DOHH2 (cell line): ENCODE results near the gene CBLN2.

Experiments used
- H3F3A ChIP-seq: fragments of 200-600 bp; sonication (generic), shearing (Covaris generic); 2 replicates; pipeline ENCODE4 v1.6.0; 2016; ENCODE audit warnings: antibody characterized with exemption, mild to moderate bottlenecking; ENCODE audit not compliant: control insufficient read depth, insufficient read depth
- H3K27ac ChIP-seq: fragments of 200-600 bp; sonication (generic); 2 replicates; pipeline ENCODE4 v1.5.1; 2014; ENCODE audit warnings: low read depth, mild to moderate bottlenecking, low read length, moderate library complexity
- H3K27me3 ChIP-seq: fragments of 200-600 bp; sonication (generic); 2 replicates; pipeline ENCODE4 v1.6.1; 2014; ENCODE audit warnings: mild to moderate bottlenecking, low read length, mixed read lengths; ENCODE audit not compliant: control insufficient read depth
- H3K36me3 ChIP-seq: fragments of 200-600 bp; sonication (generic); 2 replicates; pipeline ENCODE4 v1.6.1; 2014; ENCODE audit warnings: mild to moderate bottlenecking, low read length, moderate library complexity, mixed read lengths; ENCODE audit not compliant: control insufficient read depth
- H3K4me1 ChIP-seq: fragments of 200-600 bp; sonication (generic); 2 replicates; pipeline ENCODE4 v1.6.1; 2014; ENCODE audit warnings: mild to moderate bottlenecking, low read length, mixed read lengths; ENCODE audit not compliant: control insufficient read depth
- H3K4me2 ChIP-seq: fragments of 200-600 bp; sonication (generic); 2 replicates; pipeline ENCODE4 v1.6.0; 2014; ENCODE audit warnings: mild to moderate bottlenecking, low read length, moderate library complexity
- H3K4me3 ChIP-seq: fragments of 200-600 bp; sonication (generic); 2 replicates; pipeline ENCODE4 v1.5.1; 2014; ENCODE audit warnings: mild to moderate bottlenecking, low read length, mixed read lengths
- H3K79me2 ChIP-seq: fragments of 200-600 bp; sonication (generic); 2 replicates; pipeline ENCODE4 v1.6.1; 2014; ENCODE audit warnings: mild to moderate bottlenecking, low read length, mixed read lengths; ENCODE audit not compliant: control insufficient read depth
- H3K9me2 ChIP-seq: fragments of 200-600 bp; sonication (generic); replicated peaks from 2 replicates; pipeline ENCODE4 v1.6.1; 2014; ENCODE audit warnings: mild to moderate bottlenecking, low read length, mixed read lengths; ENCODE audit not compliant: control insufficient read depth
- H3K9me3 ChIP-seq: fragments of 200-600 bp; sonication (generic); 2 replicates; pipeline ENCODE4 v1.6.1; 2014; ENCODE audit warnings: antibody characterized with exemption, low read length, mixed read lengths; ENCODE audit not compliant: control insufficient read depth, insufficient read depth
- H4K20me1 ChIP-seq: fragments of 200-600 bp; sonication (generic); 2 replicates; pipeline ENCODE4 v1.6.0; 2014; ENCODE audit warnings: low read depth, mild to moderate bottlenecking, antibody characterized with exemption, low read length, moderate library complexity; ENCODE audit not compliant: control insufficient read depth, insufficient read depth
- CTCF ChIP-seq: fragments of 200-600 bp; sonication (generic); IDR thresholded peaks from one replicate; pipeline ENCODE4 v1.5.1; 2014; ENCODE audit warnings: antibody characterized with exemption, mild to moderate bottlenecking, low read depth, low read length; ENCODE audit not compliant: poor library complexity, severe bottlenecking
- EZH2phosphoT487 ChIP-seq: fragments of 200-600 bp; sonication (generic); IDR thresholded peaks from 2 replicates; pipeline ENCODE4 v1.6.1; 2017; ENCODE audit warnings: borderline replicate concordance, mild to moderate bottlenecking, antibody characterized with exemption, low read length, moderate library complexity, mixed read lengths

Gene CBLN2

GRCh38 chr18:72555101-72555500, 11.0 kb upstream of the CBLN2 start:
- Histone ChIP-seq H4K20me1 (no peaks in the 10 kb centered on the region), H3F3A (no peaks in the 10 kb centered on the region), H3K9me2 (no peaks in the 10 kb centered on the region), H3K79me2 (no peaks in the 10 kb centered on the region), H3K4me1 (no peaks in the 10 kb centered on the region), H3K27ac (no peak overlapping the region), H3K27me3 (no peaks in the 10 kb centered on the region), H3K36me3 (no peaks in the 10 kb centered on the region), H3K9me3 (no peaks in the 10 kb centered on the region), H3K4me2 (no peak overlapping the region), H3K4me3 (no peak overlapping the region)
- TF ChIP-seq CTCF (no peak), EZH2phosphoT487 (no peak)

- H3K79me2 ChIP-seq = no peaks in the 10 kb centered on the region
- H4K20me1 ChIP-seq = no peaks in the 10 kb centered on the region
- H3K9me2 ChIP-seq = no peaks in the 10 kb centered on the region
- H3F3A ChIP-seq = no peaks in the 10 kb centered on the region
- no peaks in the 10 kb centered on the region for H3K4me1 ChIP-seq
- H3K4me3 ChIP-seq = no peak overlapping the region
- H3K9me3 ChIP-seq = no peaks in the 10 kb centered on the region
- no peak overlapping the region for H3K27ac ChIP-seq
- TF ChIP-seq EZH2phosphoT487 (no peak), CTCF (no peak)
- no peaks in the 10 kb centered on the region for H3K36me3 ChIP-seq
- no peaks in the 10 kb centered on the region for H3K27me3 ChIP-seq
- H3K4me2 ChIP-seq = no peak overlapping the region
Measured at GRCh38 chr18:72543357-72544055, 636 bp downstream of the CBLN2 start.

- Histone ChIP-seq H3K79me2 (no peaks in the 10 kb centered on the region), H3K9me3 (no peaks in the 10 kb centered on the region), H3K27ac (no peak overlapping the region), H3K36me3 (no peaks in the 10 kb centered on the region), H3K4me3 (no peak overlapping the region), H3K9me2 (no peaks in the 10 kb centered on the region), H3K4me2 (no peak overlapping the region), H3K27me3 (no peaks in the 10 kb centered on the region), H3K4me1 (no peaks in the 10 kb centered on the region), H3F3A (no peaks in the 10 kb centered on the region), H4K20me1 (no peaks in the 10 kb centered on the region)
- TF ChIP-seq CTCF (no peak), EZH2phosphoT487 (no peak)
Measured at GRCh38 chr18:72542984-72543356, 1.2 kb downstream of the CBLN2 start.
